Activated CD4-positive, alpha-beta T cell treated with anti-CD3 and anti-CD28 coated beads, Interleukin-2, amount 10 ng/mL, durations not matched to agents 7 days and 5 days (primary cell): ENCODE data around the gene SLC35A1. TPM values are rescaled to one million over a fixed set of nuclear protein-coding genes. Genes with fewer than 3 reads are reported as not detected.

Source experiments
- CTCF ChIA-PET: fragments of 350-600 bp; sonication (Branson Sonifier 250); formaldehyde crosslinking; loops from one replicate; lab custom pipeline; 2021; ENCODE audit warnings: antibody characterized with exemption; lab: Charles Lee
- POLR2A ChIA-PET: fragments of 350-600 bp; sonication (Branson Sonifier 250); formaldehyde crosslinking; loops from one replicate; lab custom pipeline; 2021; ENCODE audit warnings: antibody characterized with exemption; lab: Charles Lee
- DNase-seq: peaks from one replicate; pipeline ENCODE4 v3.0.0-alpha.2; 2020
- H3K27ac Mint-ChIP-seq: one replicate; pipeline ENCODE4 v1.8.0; 2021; ENCODE audit warnings: mild to moderate bottlenecking, moderate library complexity, mixed read lengths
- H3K27me3 Mint-ChIP-seq: one replicate; pipeline ENCODE4 v1.8.0; 2021; ENCODE audit warnings: mixed read lengths
- H3K36me3 Mint-ChIP-seq: one replicate; pipeline ENCODE4 v1.8.0; 2021; ENCODE audit warnings: low read depth, mixed read lengths
- H3K4me1 Mint-ChIP-seq: one replicate; pipeline ENCODE4 v1.8.0; 2021; ENCODE audit warnings: mixed read lengths
- H3K4me3 Mint-ChIP-seq: one replicate; pipeline ENCODE4 v1.8.0; 2021; ENCODE audit warnings: mild to moderate bottlenecking, moderate library complexity, mixed read lengths
- H3K9me3 Mint-ChIP-seq: one replicate; pipeline ENCODE4 v1.8.0; 2021; ENCODE audit warnings: mixed read lengths
- total RNA-seq, 2 experiments: library from RNA; stranded (reverse); gene quantifications; one replicate each; pipeline ENCODE4 v1.2.3, GENCODE V29; 2021

Gene SLC35A1
- total RNA-seq, 2 experiments from 2014 or later, result 13.9 to 14.7 TPM

GRCh38 chr6:87539554-87539953 lies 66.8 kb downstream of the SLC35A1 start:
- DNase-seq, result no peak
- CTCF ChIA-PET, result no interaction called here
- H3K4me3 Mint-ChIP-seq, result no peak overlapping the region
- no peak overlapping the region for H3K27ac Mint-ChIP-seq
- peaks cover 12% of the 10 kb centered on the region for H3K9me3 Mint-ChIP-seq
- H3K36me3 Mint-ChIP-seq, result peaks cover 35% of the 10 kb centered on the region
- POLR2A ChIA-PET, result no interaction called here
- peaks cover 7% of the 10 kb centered on the region for H3K4me1 Mint-ChIP-seq
- H3K27me3 Mint-ChIP-seq, result no peaks in the 10 kb centered on the region

DNA sequence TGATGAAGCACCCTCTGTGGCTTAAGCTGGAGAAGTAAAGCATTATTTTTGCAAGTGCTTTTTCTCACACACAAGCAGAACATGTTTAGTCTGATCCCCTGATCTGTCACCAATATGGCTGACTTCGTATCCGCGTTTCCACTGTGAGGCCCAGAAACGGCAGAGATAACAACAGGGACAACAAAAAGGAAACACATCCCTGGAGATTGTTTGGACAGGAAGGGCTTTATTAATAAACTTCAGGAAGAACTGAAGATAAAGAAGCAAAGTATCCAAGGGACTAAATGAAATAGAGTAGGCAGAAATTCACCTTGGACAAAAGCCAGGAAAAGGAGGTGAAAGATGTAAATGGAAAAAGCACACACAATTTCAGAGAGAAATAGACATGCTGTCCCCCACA lies 67.8 kb downstream of the SLC35A1 start:
- Mint-ChIP-seq H3K27ac (no peak overlapping the region), H3K4me3 (no peak overlapping the region), H3K36me3 (peaks cover 44% of the 10 kb centered on the region), H3K9me3 (peaks cover 12% of the 10 kb centered on the region), H3K4me1 (peaks cover 7% of the 10 kb centered on the region), H3K27me3 (no peaks in the 10 kb centered on the region)
- ChIA-PET CTCF (interaction anchor here (0.6 kb wide), 2 partner anchors 10 to 20 kb away, joined by 3 read pairs; no protein-coding TSS in a partner anchor), POLR2A (no interaction called here)
- DNase-seq, result no peak

DNA sequence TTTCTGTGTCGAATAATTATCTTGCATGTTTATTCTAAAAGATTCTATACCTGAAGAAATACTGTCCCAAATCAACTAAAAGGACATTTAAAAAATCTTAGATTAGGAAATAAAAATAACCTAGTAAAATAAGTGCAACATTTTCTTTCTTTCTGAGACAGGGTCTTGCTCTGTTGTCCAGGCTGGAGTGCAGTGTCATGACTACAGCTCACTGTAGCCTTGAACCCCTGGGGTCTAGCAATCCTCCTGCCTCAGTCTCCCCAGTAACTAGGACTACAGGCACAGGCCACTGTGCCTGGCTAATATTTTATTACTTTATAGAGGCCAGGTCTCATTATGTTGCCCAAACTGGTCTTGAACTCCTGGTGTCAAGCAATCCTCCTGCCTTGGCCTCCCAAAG lies 68.3 kb downstream of the SLC35A1 start:
- Mint-ChIP-seq H3K36me3 (peaks cover 46% of the 10 kb centered on the region), H3K9me3 (peaks cover 12% of the 10 kb centered on the region), H3K27ac (no peak overlapping the region), H3K27me3 (no peaks in the 10 kb centered on the region), H3K4me1 (peaks cover 7% of the 10 kb centered on the region), H3K4me3 (no peak overlapping the region)
- POLR2A ChIA-PET, result no interaction called here
- DNase-seq, result no peak
- CTCF ChIA-PET, result no interaction called here

DNA sequence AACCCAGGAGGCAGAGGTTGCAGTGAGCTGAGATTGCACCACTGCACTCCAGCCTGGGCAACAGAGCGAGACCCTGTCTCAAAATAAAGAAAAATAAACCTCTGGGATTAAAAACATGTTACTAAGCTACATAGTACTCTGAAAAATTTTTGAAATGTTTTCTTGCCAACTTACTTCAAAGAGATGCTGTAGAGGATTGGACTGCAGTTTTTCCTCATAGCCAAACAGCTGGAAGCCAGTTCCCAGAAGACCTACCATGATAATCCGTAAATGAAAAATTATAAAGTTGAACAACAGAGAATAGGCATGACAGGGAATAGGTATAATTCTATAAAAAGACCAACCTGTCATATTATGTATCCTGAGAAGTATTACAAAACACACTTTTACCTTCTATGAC lies 69.0 kb downstream of the SLC35A1 start:
- Mint-ChIP-seq H3K9me3 (peaks cover 12% of the 10 kb centered on the region), H3K27me3 (no peaks in the 10 kb centered on the region), H3K27ac (no peak overlapping the region), H3K4me1 (peaks cover 7% of the 10 kb centered on the region), H3K4me3 (no peak overlapping the region), H3K36me3 (peaks cover 49% of the 10 kb centered on the region)
- ChIA-PET CTCF (no interaction called here), POLR2A (no interaction called here)
- DNase-seq, result no peak

GRCh38 chr6:87543696-87544473 lies 71.1 kb downstream of the SLC35A1 start:
- Mint-ChIP-seq H3K4me3 (no peak overlapping the region), H3K27ac (no peak overlapping the region), H3K9me3 (peaks cover 12% of the 10 kb centered on the region), H3K36me3 (peaks cover 55% of the 10 kb centered on the region), H3K27me3 (no peaks in the 10 kb centered on the region), H3K4me1 (peaks cover 4% of the 10 kb centered on the region)
- DNase-seq, result no peak
- POLR2A ChIA-PET, result no interaction called here
- CTCF ChIA-PET, result interaction anchor here (0.8 to 1.6 kb wide), 4 partner anchors 35 to 154 kb away, joined by 3 to 4 read pairs (median 3); no protein-coding TSS in a partner anchor

GRCh38 chr6:87544474-87544735 lies 71.6 kb downstream of the SLC35A1 start:
- ChIA-PET CTCF (interaction anchor here (0.6 to 1.0 kb wide), 4 partner anchors 35 to 155 kb away, joined by 3 read pairs; no protein-coding TSS in a partner anchor), POLR2A (no interaction called here)
- DNase-seq, result no peak
- H3K4me3 Mint-ChIP-seq, result no peak overlapping the region
- peaks cover 52% of the 10 kb centered on the region for H3K36me3 Mint-ChIP-seq
- H3K27ac Mint-ChIP-seq, result no peak overlapping the region
- H3K27me3 Mint-ChIP-seq, result no peaks in the 10 kb centered on the region
- H3K9me3 Mint-ChIP-seq, result peaks cover 10% of the 10 kb centered on the region
- H3K4me1 Mint-ChIP-seq, result peaks cover 2% of the 10 kb centered on the region

DNA sequence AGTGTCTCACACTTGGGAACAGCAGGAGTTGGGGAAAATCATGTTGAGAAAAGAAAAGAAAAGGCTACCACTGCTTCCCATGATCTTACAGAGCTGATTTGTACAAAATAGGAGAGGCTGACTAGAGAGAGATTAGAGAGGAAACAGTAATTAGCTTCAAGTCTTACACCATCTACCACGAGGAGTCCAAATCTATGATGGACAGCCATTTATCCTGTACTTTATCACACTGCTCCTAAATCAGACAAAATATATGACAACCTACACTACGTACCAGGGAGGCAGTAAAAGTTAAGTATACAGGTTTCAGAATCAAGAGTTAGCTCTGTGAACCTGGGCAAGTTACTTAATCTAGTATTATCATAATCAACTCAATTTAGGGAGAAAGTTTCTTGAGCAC lies 79.0 kb downstream of the SLC35A1 start:
- H3K9me3 Mint-ChIP-seq, result no peaks in the 10 kb centered on the region
- DNase-seq, result no peak
- POLR2A ChIA-PET, result no interaction called here
- peaks cover 35% of the 10 kb centered on the region for H3K36me3 Mint-ChIP-seq
- H3K4me1 Mint-ChIP-seq, result peaks cover 1% of the 10 kb centered on the region
- CTCF ChIA-PET, result interaction anchor here (0.6 kb wide), 2 partner anchors 20 to 48 kb away, joined by 3 to 5 read pairs; no protein-coding TSS in a partner anchor
- no peaks in the 10 kb centered on the region for H3K27me3 Mint-ChIP-seq
- no peak overlapping the region for H3K27ac Mint-ChIP-seq
- no peak overlapping the region for H3K4me3 Mint-ChIP-seq

DNA sequence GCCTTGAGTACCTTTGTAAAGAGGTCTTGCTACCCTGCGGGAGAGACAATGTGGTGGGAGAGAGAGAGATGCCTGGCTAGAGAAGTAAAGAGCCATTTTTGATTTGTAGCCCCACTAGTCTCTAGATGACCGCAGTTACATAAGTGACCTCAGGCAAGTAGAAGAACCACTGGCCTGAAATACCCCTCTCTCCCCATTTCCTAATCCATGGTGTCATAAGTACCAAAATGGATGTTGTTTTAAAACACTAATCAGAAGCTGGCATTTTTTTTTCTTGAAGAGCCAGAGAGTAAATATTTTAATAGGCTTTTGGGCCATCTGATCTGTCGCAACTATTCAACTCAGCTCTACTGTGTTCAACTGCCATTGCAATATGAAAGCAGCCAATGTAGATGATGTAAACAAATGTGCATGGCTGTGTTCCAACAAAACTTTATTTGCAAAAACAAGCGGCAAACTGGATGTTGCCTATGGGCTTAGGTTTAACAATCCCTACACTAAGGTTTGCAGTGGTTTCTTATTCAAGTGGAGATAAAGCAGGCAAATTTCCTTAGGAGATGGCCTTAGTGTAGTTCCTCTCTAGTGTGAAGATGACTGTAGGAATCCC lies 80.5 kb downstream of the SLC35A1 start:
- no peak for DNase-seq
- no peaks in the 10 kb centered on the region for H3K9me3 Mint-ChIP-seq
- H3K27me3 Mint-ChIP-seq, result no peaks in the 10 kb centered on the region
- H3K4me1 Mint-ChIP-seq, result peaks cover 3% of the 10 kb centered on the region
- H3K4me3 Mint-ChIP-seq, result no peak overlapping the region
- H3K36me3 Mint-ChIP-seq, result peaks cover 39% of the 10 kb centered on the region
- POLR2A ChIA-PET, result no interaction called here
- CTCF ChIA-PET, result interaction anchor here (0.6 to 1.0 kb wide), 2 partner anchors 26 to 50 kb away, joined by 3 read pairs; no protein-coding TSS in a partner anchor
- no peak overlapping the region for H3K27ac Mint-ChIP-seq

- Mint-ChIP-seq H3K27me3 (no peaks in the 10 kb centered on the region), H3K27ac (no peak overlapping the region), H3K36me3 (peaks cover 37% of the 10 kb centered on the region), H3K4me3 (no peak overlapping the region), H3K9me3 (no peaks in the 10 kb centered on the region), H3K4me1 (peaks cover 3% of the 10 kb centered on the region)
- POLR2A ChIA-PET, result no interaction called here
- CTCF ChIA-PET, result no interaction called here
- DNase-seq, result no peak
Observed at GRCh38 chr6:87555506-87555905, 82.7 kb downstream of the SLC35A1 start.

GRCh38 chr6:87558446-87558845 lies 85.7 kb downstream of the SLC35A1 start:
- peaks cover 3% of the 10 kb centered on the region for H3K4me1 Mint-ChIP-seq
- POLR2A ChIA-PET, result no interaction called here
- H3K4me3 Mint-ChIP-seq, result no peak overlapping the region
- no peaks in the 10 kb centered on the region for H3K27me3 Mint-ChIP-seq
- CTCF ChIA-PET, result interaction anchor here (0.9 kb wide), 1 partner anchor 13 kb away, joined by 4 read pairs; no protein-coding TSS in a partner anchor
- no peaks in the 10 kb centered on the region for H3K9me3 Mint-ChIP-seq
- DNase-seq, result no peak
- no peak overlapping the region for H3K27ac Mint-ChIP-seq
- H3K36me3 Mint-ChIP-seq, result peaks cover 40% of the 10 kb centered on the region

- ChIA-PET POLR2A (no interaction called here), CTCF (interaction anchor here (1.3 kb wide), 1 partner anchor 57 kb away, joined by 3 read pairs; no protein-coding TSS in a partner anchor)
- H3K9me3 Mint-ChIP-seq, result no peaks in the 10 kb centered on the region
- no peak overlapping the region for H3K27ac Mint-ChIP-seq
- no peaks in the 10 kb centered on the region for H3K27me3 Mint-ChIP-seq
- peaks cover 33% of the 10 kb centered on the region for H3K36me3 Mint-ChIP-seq
- no peak overlapping the region for H3K4me3 Mint-ChIP-seq
- DNase-seq, result no peak
- H3K4me1 Mint-ChIP-seq, result peaks cover 1% of the 10 kb centered on the region
Observed at GRCh38 chr6:87561017-87561416, 88.2 kb downstream of the SLC35A1 start.
